Fibroblast of lung (primary cell): ENCODE measurements around the gene NF1. TPM values are rescaled to one million over a fixed set of nuclear protein-coding genes. Genes with fewer than 3 reads are reported as not detected.

Experiments
- DNase-seq, 2 donors: peaks; one replicate each; pipeline versions ENCODE4 v3.0.0 to v3.0.0-alpha.2; 2010; ENCODE audit warnings: low read depth in 2 of 2
- H2AFZ ChIP-seq: 2 replicates; pipeline ENCODE4 v1.5.1; 2012; ENCODE audit warnings: low read length, control low read depth, inconsistent platforms
- H3K27ac ChIP-seq: 2 replicates; pipeline ENCODE4 v1.5.1; 2011; ENCODE audit warnings: low read length, control low read depth; ENCODE audit not compliant: insufficient read depth
- H3K27me3 ChIP-seq: 2 replicates; pipeline ENCODE4 v1.5.1; 2011; ENCODE audit warnings: mild to moderate bottlenecking, low read length; ENCODE audit not compliant: control insufficient read depth, insufficient read depth
- H3K36me3 ChIP-seq: 2 replicates; pipeline ENCODE4 v1.5.1; 2011; ENCODE audit warnings: low read length; ENCODE audit not compliant: control insufficient read depth, insufficient read depth
- H3K4me1 ChIP-seq: 2 replicates; pipeline ENCODE4 v1.5.1; 2011; ENCODE audit warnings: low read length; ENCODE audit not compliant: control insufficient read depth, insufficient read depth; ENCODE audit errors: extremely low read depth
- H3K4me2 ChIP-seq: 2 replicates; pipeline ENCODE4 v1.5.1; 2011; ENCODE audit warnings: low read length, control low read depth; ENCODE audit not compliant: insufficient read depth; ENCODE audit errors: extremely low read depth
- H3K4me3 ChIP-seq, 4 experiments: fragments of 200-600 bp in 1 of 4; sonication (generic) in 1 of 4; replicated peaks in 1 of 4; 2 replicates each; pipeline ENCODE4 v1.5.1; 2011 to 2016; ENCODE audit warnings: low read length in 4 of 4, low read depth in 3 of 4, mild to moderate bottlenecking in 3 of 4, control low read depth in 2 of 4, inconsistent platforms in 1 of 4, mixed read lengths in 1 of 4; ENCODE audit not compliant: insufficient read depth in 1 of 4; ENCODE audit errors: control extremely low read depth in 1 of 4
- H3K79me2 ChIP-seq: 2 replicates; pipeline ENCODE4 v1.5.1; 2012; ENCODE audit warnings: mild to moderate bottlenecking, low read length, inconsistent platforms; ENCODE audit not compliant: control insufficient read depth, insufficient read depth
- H3K9ac ChIP-seq: 2 replicates; pipeline ENCODE4 v1.5.1; 2011; ENCODE audit warnings: mild to moderate bottlenecking, low read length, control low read depth; ENCODE audit not compliant: insufficient read depth
- H3K9me3 ChIP-seq: 2 replicates; pipeline ENCODE4 v1.5.1; 2012; ENCODE audit warnings: low read depth, low read length; ENCODE audit not compliant: control insufficient read depth, insufficient read depth
- H4K20me1 ChIP-seq: 2 replicates; pipeline ENCODE4 v1.5.1; 2011; ENCODE audit warnings: low read length; ENCODE audit not compliant: control insufficient read depth, insufficient read depth; ENCODE audit errors: extremely low read depth
- CTCF ChIP-seq, 2 donors: IDR thresholded peaks in 1 of 2; conservative IDR thresholded peaks in 1 of 2; 1 replicate in 1 of 2; 2 replicates in 1 of 2; pipeline ENCODE4 v1.5.1; 2011 to 2012; ENCODE audit warnings: low read length in 2 of 2, control low read depth in 1 of 2, inconsistent platforms in 1 of 2, low read depth in 1 of 2, mild to moderate bottlenecking in 1 of 2
- EZH2 ChIP-seq: IDR thresholded peaks from 2 replicates; pipeline ENCODE4 v1.5.1; 2012; ENCODE audit warnings: low read length, control low read depth, mild to moderate bottlenecking; ENCODE audit errors: missing control alignments
- polyA plus RNA-seq, 2 donors: library from polyadenylated mRNA; depleted of rRNA in 1 of 2; stranded (reverse) in 1 of 2; unstranded in 1 of 2; fragments of >200 nt; gene quantifications; 2 replicates each; pipeline ENCODE4 v1.2.1, GENCODE V29; 2011 to 2012; ENCODE audit warnings: missing spikeins in 1 of 2
- total RNA-seq: library from RNA; depleted of rRNA; stranded (reverse); fragments of >200 nt; gene quantifications from 2 replicates; pipeline ENCODE4 v1.2.1, GENCODE V29; 2014

Gene NF1
- total and polyA plus RNA-seq, 2 donors (not counting 1 experiment from before 2014, with no cell fraction given) = 52.8 to 78.8 TPM

GRCh38 chr17:31101943-31102342 is 7.2 kb downstream of the NF1 start:
- H3K9me3 ChIP-seq = no peaks in the 10 kb centered on the region
- no peaks in the 10 kb centered on the region for H3K36me3 ChIP-seq
- H3K4me2 ChIP-seq = no peak overlapping the region
- no peaks in the 10 kb centered on the region for H3K27me3 ChIP-seq
- H2AFZ ChIP-seq = no peak overlapping the region
- no peak overlapping the region for H3K27ac ChIP-seq
- H4K20me1 ChIP-seq = no peaks in the 10 kb centered on the region
- no peak for TF ChIP-seq CTCF (conservative IDR thresholded peaks at IDR 0.05 in 1 of 2, IDR thresholded peaks at IDR 0.05 in 1 of 2; ENCODE audit: low read depth in 1 of 2, low read length in 2 of 2)
- no peak for TF ChIP-seq EZH2
- DNase-seq = no peak
- H3K4me3 ChIP-seq = no peak overlapping the region
- peaks cover 77% of the 10 kb centered on the region for H3K79me2 ChIP-seq
- H3K4me1 ChIP-seq = peaks cover 3% of the 10 kb centered on the region
- no peak overlapping the region for H3K9ac ChIP-seq

DNA sequence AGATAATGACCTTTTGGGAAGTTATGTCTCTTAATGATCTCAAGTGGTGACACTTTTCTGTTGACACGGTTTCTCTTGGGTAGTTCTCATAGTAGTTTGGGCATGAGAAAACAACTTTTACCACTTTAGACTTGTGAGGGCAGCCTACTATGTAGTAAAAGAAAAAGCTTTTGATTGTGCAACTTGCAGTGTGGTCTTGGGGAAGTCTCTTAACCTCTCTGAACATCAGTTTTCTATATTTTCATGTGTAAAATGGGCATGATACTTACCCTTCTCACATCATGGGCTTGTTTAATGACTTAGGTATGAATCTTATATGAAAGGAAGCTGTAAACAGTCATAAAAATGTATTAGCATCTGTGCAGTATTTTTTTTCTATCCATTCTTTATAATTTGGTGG is 11.2 kb downstream of the NF1 start:
- no peak overlapping the region for H2AFZ ChIP-seq
- no peaks in the 10 kb centered on the region for H3K36me3 ChIP-seq
- H3K9ac ChIP-seq = no peak overlapping the region
- no peak overlapping the region for H3K27ac ChIP-seq
- no peaks in the 10 kb centered on the region for H3K4me1 ChIP-seq
- H4K20me1 ChIP-seq = no peaks in the 10 kb centered on the region
- DNase-seq = no peak
- H3K4me3 ChIP-seq = no peak overlapping the region
- H3K4me2 ChIP-seq = no peak overlapping the region
- TF ChIP-seq CTCF (conservative IDR thresholded peaks at IDR 0.05 in 1 of 2, IDR thresholded peaks at IDR 0.05 in 1 of 2; ENCODE audit: low read depth in 1 of 2, low read length in 2 of 2) = no peak
- H3K27me3 ChIP-seq = no peaks in the 10 kb centered on the region
- no peaks in the 10 kb centered on the region for H3K9me3 ChIP-seq
- H3K79me2 ChIP-seq = peaks cover 75% of the 10 kb centered on the region

DNA sequence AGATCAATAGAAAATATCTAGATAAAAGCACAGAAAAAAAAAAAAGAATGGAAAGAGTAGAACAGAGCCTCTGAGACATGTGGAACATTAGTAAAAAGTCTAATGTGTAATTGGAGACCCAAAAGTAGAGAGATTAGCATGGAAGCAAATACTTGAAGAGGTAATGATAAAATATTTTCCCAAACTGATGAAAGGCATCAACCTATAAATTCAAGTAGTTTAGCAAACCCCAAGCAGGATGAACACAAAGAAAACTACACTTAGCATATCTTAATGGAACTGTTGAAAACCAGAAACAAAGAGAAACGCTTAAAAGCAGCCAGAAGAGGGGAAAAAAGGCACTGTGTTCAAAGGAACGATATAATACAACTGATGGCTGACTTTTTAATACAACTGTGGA is 16.4 kb downstream of the NF1 start:
- no peak for DNase-seq
- peaks cover 2% of the 10 kb centered on the region for H3K4me1 ChIP-seq
- H3K36me3 ChIP-seq = no peaks in the 10 kb centered on the region
- no peak overlapping the region for H3K27ac ChIP-seq
- H3K4me2 ChIP-seq = no peak overlapping the region
- no peak overlapping the region for H3K9ac ChIP-seq
- no peak overlapping the region for H2AFZ ChIP-seq
- TF ChIP-seq EZH2 (no peak), CTCF (conservative IDR thresholded peaks at IDR 0.05 in 1 of 2, IDR thresholded peaks at IDR 0.05 in 1 of 2; ENCODE audit: low read depth in 1 of 2, low read length in 2 of 2) (no peak)
- no peaks in the 10 kb centered on the region for H3K9me3 ChIP-seq
- H3K4me3 ChIP-seq = no peak overlapping the region
- H4K20me1 ChIP-seq = no peaks in the 10 kb centered on the region
- H3K27me3 ChIP-seq = no peaks in the 10 kb centered on the region
- peaks cover 67% of the 10 kb centered on the region for H3K79me2 ChIP-seq
